ENCODE results near the gene BMPER.

BMPER gene

DNA sequence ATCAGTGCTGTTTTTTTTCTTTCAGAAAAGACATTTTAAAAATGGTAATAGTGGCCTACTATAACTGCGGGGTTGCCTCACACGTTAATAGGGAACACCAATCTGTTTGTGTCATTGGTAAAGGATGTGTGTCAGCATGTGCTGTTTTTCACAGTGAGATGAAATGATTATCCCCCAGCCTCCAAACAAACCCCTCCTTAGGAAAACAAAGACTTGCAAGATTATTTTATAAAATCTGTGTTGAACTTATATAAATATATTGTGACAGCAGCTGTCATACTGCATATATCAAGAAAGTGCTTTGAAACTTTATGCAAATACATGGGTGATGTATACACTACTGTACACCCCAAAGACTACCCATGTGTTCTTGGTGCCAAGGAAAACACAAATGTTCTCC, 125.8 kb downstream of the BMPER start:
- Histone ChIP-seq H3K9ac (ENCODE audit: low read length) (no peak overlapping the region), H3K27me3 (ENCODE audit: control insufficient read depth, insufficient read depth, low read length) (no peaks in the 10 kb centered on the region), H3K4me3 (ENCODE audit: low read depth, low read length) (no peak overlapping the region), H3K36me3 (ENCODE audit: control insufficient read depth, insufficient read depth, low read length) (no peaks in the 10 kb centered on the region), H3K27ac (ENCODE audit: low read depth, low read length) (no peak overlapping the region), H3K9me3 (ENCODE audit: control insufficient read depth, insufficient read depth, low read depth, low read length) (no peaks in the 10 kb centered on the region), H3K4me1 (ENCODE audit: control insufficient read depth, insufficient read depth, low read length) (peaks cover 7% of the 10 kb centered on the region; the same call in 1 of the 2 replicates)

DNA sequence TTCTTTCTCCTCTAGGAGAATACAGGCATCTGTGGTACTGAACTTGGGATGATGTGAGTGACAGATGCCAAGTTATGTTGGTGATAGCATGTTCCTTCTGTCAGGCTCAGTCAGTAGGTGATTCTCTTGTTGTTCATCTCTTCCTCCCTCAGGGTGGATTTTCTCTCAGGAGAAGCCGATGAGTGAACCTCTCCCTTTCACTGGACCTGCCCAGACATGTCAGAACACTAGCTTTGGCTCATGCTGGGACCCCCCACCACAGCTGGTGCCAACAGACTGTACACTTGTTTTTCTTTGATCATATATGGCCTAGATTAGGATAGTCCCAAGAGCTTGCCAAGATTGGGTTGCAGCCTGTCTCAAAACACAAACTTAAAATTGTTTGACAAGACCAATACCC, 129.4 kb downstream of the BMPER start:
- H3K4me1 ChIP-seq (ENCODE audit: control insufficient read depth, insufficient read depth, low read length) = peaks cover 11% of the 10 kb centered on the region; the same call in 1 of the 2 replicates
- H3K9me3 ChIP-seq (ENCODE audit: control insufficient read depth, insufficient read depth, low read depth, low read length) = no peaks in the 10 kb centered on the region
- H3K36me3 ChIP-seq (ENCODE audit: control insufficient read depth, insufficient read depth, low read length) = no peaks in the 10 kb centered on the region
- H3K27me3 ChIP-seq (ENCODE audit: control insufficient read depth, insufficient read depth, low read length) = no peaks in the 10 kb centered on the region
- no peak overlapping the region for H3K4me3 ChIP-seq (ENCODE audit: low read depth, low read length)
- H3K9ac ChIP-seq (ENCODE audit: low read length) = no peak overlapping the region
- no peak overlapping the region for H3K27ac ChIP-seq (ENCODE audit: low read depth, low read length)

DNA sequence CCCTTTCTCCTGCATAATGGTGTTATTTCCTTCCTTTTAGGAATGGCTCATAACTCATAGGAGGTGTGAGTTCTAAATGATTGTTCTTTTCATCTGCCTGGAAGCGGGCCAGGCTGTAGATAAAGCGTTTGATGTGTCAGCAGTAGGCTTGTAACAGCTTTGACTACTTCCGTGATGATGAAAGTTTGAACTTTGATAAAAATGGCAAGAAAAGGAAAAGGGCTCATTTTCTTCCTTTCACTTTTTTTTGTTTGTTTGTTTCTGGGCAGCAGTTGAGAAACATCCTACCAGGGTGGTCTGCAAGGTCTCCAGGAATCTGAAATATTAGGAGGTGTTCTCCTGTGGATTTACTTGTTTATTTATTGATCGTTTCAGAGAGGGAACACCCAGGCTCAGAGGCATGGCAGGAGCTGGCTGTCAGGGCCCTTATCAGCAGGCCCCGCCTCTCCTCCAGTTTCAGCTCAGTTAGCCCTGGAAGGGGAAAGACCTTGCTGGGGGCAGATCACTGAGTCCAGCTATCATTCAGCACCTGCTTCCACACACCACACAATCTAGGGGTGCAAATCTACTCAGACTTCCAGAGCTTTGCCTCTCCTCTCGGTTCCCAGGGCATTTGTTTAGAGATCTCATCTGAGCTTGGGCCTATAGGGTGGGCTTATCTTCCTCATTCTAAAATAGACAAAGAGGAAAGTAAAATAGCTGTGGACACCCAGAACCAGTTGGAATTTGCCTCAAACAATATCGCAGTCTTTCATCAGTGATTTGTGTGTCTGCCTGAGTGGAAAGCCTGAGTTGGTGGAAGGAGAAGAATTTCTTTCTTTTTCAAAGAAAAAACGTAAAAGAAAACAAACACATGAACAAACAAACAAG, 130.9 kb downstream of the BMPER start:
- Histone ChIP-seq H3K27ac (ENCODE audit: low read depth, low read length) (no peak overlapping the region), H3K27me3 (ENCODE audit: control insufficient read depth, insufficient read depth, low read length) (no peaks in the 10 kb centered on the region), H3K4me1 (ENCODE audit: control insufficient read depth, insufficient read depth, low read length) (peaks cover 26% of the 10 kb centered on the region; the same call in 1 of the 2 replicates), H3K36me3 (ENCODE audit: control insufficient read depth, insufficient read depth, low read length) (no peaks in the 10 kb centered on the region), H3K9me3 (ENCODE audit: control insufficient read depth, insufficient read depth, low read depth, low read length) (no peaks in the 10 kb centered on the region), H3K9ac (ENCODE audit: low read length) (no peak overlapping the region), H3K4me3 (ENCODE audit: low read depth, low read length) (no peak overlapping the region)

DNA sequence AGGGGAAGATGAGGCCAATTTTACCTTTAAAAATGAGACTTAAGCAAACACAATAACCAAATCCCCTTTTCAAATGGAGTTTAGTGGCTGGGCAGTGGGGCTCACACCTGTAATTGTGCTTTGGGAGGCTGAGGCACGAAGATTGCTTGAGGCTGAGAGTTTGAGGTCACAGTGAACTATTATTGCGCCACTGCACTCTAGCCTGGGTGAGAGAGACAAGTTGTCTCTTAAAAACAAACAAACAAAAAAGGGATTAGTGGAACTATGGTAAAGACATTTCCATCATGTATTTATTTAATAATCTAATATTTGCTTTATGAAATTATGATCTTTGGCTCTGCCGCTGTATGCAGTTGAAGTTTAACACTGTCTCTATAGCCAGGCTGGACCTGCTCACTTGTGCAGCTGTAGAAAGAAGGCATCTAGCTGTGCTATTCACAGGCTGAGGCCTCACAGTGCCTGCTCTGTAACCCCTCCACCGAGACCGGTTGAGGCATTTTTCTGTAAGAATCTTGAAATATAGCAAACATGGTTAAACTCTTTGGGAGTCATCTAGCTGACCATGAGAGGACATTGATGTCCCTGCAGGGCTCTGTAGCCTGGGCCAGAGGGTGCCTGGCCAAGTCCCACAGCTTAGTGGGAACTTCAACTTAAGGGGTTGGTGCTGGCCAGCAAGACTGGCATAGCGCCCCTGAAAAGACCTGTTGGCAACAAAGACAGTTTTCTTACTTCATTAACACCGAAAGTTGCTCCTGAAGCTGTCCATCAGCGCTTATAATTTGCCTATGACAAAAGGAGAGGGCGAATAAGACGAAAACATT, 131.8 kb downstream of the BMPER start:
- Histone ChIP-seq H3K9me3 (ENCODE audit: control insufficient read depth, insufficient read depth, low read depth, low read length) (no peaks in the 10 kb centered on the region), H3K4me3 (ENCODE audit: low read depth, low read length) (no peak overlapping the region), H3K9ac (ENCODE audit: low read length) (no peak overlapping the region), H3K36me3 (ENCODE audit: control insufficient read depth, insufficient read depth, low read length) (no peaks in the 10 kb centered on the region), H3K4me1 (ENCODE audit: control insufficient read depth, insufficient read depth, low read length) (peaks cover 28% of the 10 kb centered on the region; the same call in 1 of the 2 replicates), H3K27me3 (ENCODE audit: control insufficient read depth, insufficient read depth, low read length) (no peaks in the 10 kb centered on the region), H3K27ac (ENCODE audit: low read depth, low read length) (no peak overlapping the region)

DNA sequence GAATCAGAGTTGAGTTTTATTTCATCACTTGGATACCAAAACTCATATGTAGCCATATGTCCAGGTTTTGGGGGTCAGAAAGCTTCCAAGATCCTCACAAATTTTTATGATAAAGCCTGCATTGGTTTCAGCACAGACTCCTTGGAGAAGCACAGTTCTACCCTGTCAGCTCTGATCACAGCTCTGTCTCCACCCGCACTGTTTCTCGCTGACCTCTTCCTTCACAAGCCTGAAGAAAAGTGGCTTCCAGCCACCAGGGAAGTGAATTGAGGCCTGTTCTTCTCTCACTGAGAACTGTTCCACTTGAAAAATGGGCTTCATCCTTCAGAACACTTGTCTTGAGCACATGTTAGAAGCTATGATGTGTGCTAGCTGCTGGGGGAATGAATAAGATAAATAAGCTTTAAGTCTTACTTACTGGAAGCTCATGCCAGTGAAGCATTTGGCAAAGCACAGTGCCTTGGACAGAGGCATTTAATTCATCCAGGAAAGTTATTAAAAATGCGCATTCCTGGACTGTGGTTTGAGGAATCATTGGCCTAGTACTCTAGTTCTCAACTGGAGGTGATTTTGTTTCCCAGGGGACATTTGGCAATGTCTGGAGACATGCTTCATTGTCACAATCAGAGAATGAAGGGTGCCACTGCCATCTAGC, 133.6 kb downstream of the BMPER start:
- peaks cover 29% of the 10 kb centered on the region; the same call in 1 of the 2 replicates for H3K4me1 ChIP-seq (ENCODE audit: control insufficient read depth, insufficient read depth, low read length)
- no peak overlapping the region for H3K9ac ChIP-seq (ENCODE audit: low read length)
- no peaks in the 10 kb centered on the region for H3K27me3 ChIP-seq (ENCODE audit: control insufficient read depth, insufficient read depth, low read length)
- H3K9me3 ChIP-seq (ENCODE audit: control insufficient read depth, insufficient read depth, low read depth, low read length) = no peaks in the 10 kb centered on the region
- no peaks in the 10 kb centered on the region for H3K36me3 ChIP-seq (ENCODE audit: control insufficient read depth, insufficient read depth, low read length)
- H3K4me3 ChIP-seq (ENCODE audit: low read depth, low read length) = no peak overlapping the region
- no peak overlapping the region for H3K27ac ChIP-seq (ENCODE audit: low read depth, low read length)

DNA sequence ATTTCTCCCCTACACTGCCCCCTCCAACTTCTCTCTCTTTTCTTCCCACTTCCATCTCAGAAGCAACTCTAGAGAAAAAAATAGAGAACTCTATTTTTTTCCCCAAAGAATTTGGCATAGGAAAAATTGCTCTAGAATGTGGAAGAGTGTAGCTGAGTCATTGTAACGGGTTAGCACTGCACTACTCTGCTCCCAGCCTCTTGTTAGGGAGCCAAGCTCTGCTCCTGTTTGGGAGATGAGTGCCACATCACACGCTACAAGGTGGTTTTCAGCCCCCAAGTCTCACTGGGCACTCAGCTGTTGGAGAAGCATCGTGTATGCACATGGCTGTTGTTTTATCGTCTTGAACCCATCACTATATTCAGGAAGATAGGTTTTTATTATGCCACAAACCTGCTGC, 136.4 kb downstream of the BMPER start:
- H3K4me3 ChIP-seq (ENCODE audit: low read depth, low read length) = no peak overlapping the region
- H3K27me3 ChIP-seq (ENCODE audit: control insufficient read depth, insufficient read depth, low read length) = no peaks in the 10 kb centered on the region
- peaks cover 28% of the 10 kb centered on the region for H3K4me1 ChIP-seq (ENCODE audit: control insufficient read depth, insufficient read depth, low read length)
- H3K9me3 ChIP-seq (ENCODE audit: control insufficient read depth, insufficient read depth, low read depth, low read length) = no peaks in the 10 kb centered on the region
- H3K36me3 ChIP-seq (ENCODE audit: control insufficient read depth, insufficient read depth, low read length) = no peaks in the 10 kb centered on the region
- H3K27ac ChIP-seq (ENCODE audit: low read depth, low read length) = no peak overlapping the region
- H3K9ac ChIP-seq (ENCODE audit: low read length) = no peak overlapping the region

DNA sequence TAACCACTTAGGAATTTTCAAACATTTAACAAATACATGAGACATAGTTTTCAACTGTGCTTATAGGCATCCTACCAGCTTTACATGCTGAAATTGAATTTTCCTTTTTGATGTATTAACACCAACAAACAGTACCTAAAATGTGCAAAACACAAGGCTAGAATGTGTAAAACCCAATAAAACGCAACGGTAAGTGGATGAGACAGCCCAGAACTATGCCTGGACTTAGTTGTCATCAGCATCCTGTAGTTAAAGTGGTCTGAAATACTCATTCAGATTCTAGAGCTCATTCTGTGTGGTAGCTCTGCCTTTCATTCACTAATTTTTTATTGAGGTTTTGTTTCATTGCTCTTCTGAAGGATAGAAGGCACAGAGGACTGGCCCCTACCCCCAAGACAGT, 137.1 kb downstream of the BMPER start:
- Histone ChIP-seq H3K27me3 (ENCODE audit: control insufficient read depth, insufficient read depth, low read length) (no peaks in the 10 kb centered on the region), H3K36me3 (ENCODE audit: control insufficient read depth, insufficient read depth, low read length) (no peaks in the 10 kb centered on the region), H3K4me1 (ENCODE audit: control insufficient read depth, insufficient read depth, low read length) (peaks cover 28% of the 10 kb centered on the region), H3K4me3 (ENCODE audit: low read depth, low read length) (no peak overlapping the region), H3K9ac (ENCODE audit: low read length) (no peak overlapping the region), H3K27ac (ENCODE audit: low read depth, low read length) (no peak overlapping the region), H3K9me3 (ENCODE audit: control insufficient read depth, insufficient read depth, low read depth, low read length) (no peaks in the 10 kb centered on the region)

DNA sequence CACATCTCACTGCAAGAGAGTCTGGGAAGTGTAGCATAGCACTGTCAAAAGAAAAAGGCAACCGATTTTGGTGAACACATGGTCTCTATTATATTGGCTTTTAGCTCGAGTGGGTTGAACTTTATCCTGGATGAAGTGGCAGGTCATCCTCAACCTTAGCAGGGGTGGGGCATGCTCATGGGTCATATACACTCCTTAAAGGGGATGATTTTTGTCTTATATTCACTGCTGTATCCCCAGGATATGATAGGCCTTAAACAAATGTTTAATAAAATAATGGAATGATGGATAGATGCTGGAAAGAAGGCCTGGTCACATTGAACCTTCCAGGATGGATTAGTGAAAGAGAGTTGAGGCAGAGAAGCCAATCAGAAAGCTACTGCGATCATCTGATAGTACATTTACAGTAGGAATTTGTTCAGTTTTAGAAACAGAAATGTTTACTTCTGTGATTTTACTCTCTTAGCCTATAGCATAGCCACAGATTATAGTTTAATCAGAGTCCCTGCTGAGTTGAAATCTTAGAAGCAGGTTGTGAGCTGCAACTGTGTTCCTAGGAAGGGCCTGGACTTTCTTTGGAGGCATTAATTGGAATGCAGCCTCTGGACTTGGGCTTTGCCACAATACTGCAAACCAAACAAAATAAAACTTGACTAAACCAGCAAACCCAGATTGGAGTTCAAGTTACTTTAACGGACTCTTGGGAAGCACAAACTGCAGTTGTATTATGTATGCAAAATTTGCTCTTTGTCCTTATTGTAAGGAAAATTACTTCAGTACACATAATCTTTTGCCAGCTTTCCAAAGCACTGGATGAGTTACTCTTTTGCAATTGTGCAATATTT, 138.3 kb downstream of the BMPER start:
- no peaks in the 10 kb centered on the region for H3K9me3 ChIP-seq (ENCODE audit: control insufficient read depth, insufficient read depth, low read depth, low read length)
- no peak overlapping the region for H3K4me3 ChIP-seq (ENCODE audit: low read depth, low read length)
- H3K27me3 ChIP-seq (ENCODE audit: control insufficient read depth, insufficient read depth, low read length) = no peaks in the 10 kb centered on the region
- H3K9ac ChIP-seq (ENCODE audit: low read length) = no peak overlapping the region
- H3K4me1 ChIP-seq (ENCODE audit: control insufficient read depth, insufficient read depth, low read length) = peaks cover 28% of the 10 kb centered on the region
- no peak overlapping the region for H3K27ac ChIP-seq (ENCODE audit: low read depth, low read length)
- no peaks in the 10 kb centered on the region for H3K36me3 ChIP-seq (ENCODE audit: control insufficient read depth, insufficient read depth, low read length)

DNA sequence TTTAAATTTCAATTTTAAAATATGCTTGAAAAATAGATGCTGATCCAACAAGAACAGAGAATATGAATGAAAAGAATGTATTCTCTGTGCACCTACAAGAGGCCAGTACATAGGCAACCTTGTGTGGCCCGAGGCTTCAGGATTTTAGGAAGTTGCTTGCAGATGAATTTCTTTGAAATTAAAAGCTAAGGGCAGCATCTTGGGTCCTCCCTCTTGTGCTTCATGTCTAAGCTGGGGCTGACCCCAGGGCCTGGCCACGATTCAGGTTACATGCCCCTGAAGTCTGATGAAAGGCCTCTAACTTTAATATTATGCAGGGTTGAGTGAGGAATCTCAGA, 138.9 kb downstream of the BMPER start:
- H3K9ac ChIP-seq (ENCODE audit: low read length) = no peak overlapping the region

DNA sequence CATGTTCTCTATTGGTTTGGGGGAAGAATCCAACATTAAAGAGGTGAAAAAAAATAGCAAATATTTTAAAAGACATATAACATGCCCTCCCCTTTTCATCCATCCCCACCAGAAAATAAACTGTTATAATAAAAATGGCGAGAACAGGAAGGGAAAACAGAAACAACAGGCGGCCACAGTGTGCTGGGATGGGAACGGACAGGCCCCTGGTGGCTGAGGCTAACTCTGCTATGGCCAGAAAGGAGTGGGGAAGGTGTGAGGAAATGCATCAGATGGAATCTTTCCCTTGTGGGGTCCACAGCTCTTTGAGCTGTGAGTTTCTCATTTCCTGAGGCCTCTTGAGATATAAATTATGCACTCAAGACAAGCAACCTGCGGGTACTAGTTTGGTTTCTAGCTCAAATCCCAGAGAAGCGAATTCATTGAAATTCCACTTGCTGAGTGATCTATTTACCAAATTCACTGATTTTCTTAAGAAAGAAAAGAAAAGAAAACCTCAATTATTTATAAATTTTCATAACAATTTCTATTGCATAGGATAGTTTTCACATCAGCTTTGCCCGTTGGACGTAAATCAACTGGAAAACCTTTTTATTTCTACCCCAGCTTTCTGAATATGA, 139.5 kb downstream of the BMPER start:
- Histone ChIP-seq H3K27ac (ENCODE audit: low read depth, low read length) (no peak overlapping the region), H3K4me3 (ENCODE audit: low read depth, low read length) (no peak overlapping the region), H3K36me3 (ENCODE audit: control insufficient read depth, insufficient read depth, low read length) (no peaks in the 10 kb centered on the region), H3K9ac (ENCODE audit: low read length) (no peak overlapping the region), H3K4me1 (ENCODE audit: control insufficient read depth, insufficient read depth, low read length) (peaks cover 28% of the 10 kb centered on the region), H3K9me3 (ENCODE audit: control insufficient read depth, insufficient read depth, low read depth, low read length) (no peaks in the 10 kb centered on the region), H3K27me3 (ENCODE audit: control insufficient read depth, insufficient read depth, low read length) (no peaks in the 10 kb centered on the region)

More for the DNA sequence above, 138.9 kb downstream of the BMPER start:
- Histone ChIP-seq H3K9me3 (ENCODE audit: control insufficient read depth, insufficient read depth, low read depth, low read length) (no peaks in the 10 kb centered on the region), H3K27ac (ENCODE audit: low read depth, low read length) (no peak overlapping the region), H3K36me3 (ENCODE audit: control insufficient read depth, insufficient read depth, low read length) (no peaks in the 10 kb centered on the region), H3K4me1 (ENCODE audit: control insufficient read depth, insufficient read depth, low read length) (peaks cover 28% of the 10 kb centered on the region), H3K27me3 (ENCODE audit: control insufficient read depth, insufficient read depth, low read length) (no peaks in the 10 kb centered on the region), H3K4me3 (ENCODE audit: low read depth, low read length) (no peak overlapping the region)

Measured in HUES6 (cell line).